Left ventricle myocardium superior (tissue), 1 donor: Measurements from ENCODE around the gene C17orf113. TPM values are rescaled to one million over a fixed set of nuclear protein-coding genes. Genes with fewer than 3 reads are reported as not detected.
A peak's percentile ranks its signal among the peaks of the same experiment; 100 is the strongest.
"Not testable (repeated sequence)": the region's sequence is repeated elsewhere in the genome, so short reads cannot be mapped to it uniquely, and the experiment has no call there.

ENCODE experiments used
- ATAC-seq: fragments of 200-7000 bp; cut with Tn5 transposase; one replicate; pipeline ENCODE4 v1.9.1; 2020; ENCODE audit warnings: mild to moderate bottlenecking, moderate library complexity
- DNase-seq: peaks from one replicate; pipeline ENCODE4 v3.0.0-alpha.2; 2020
- intact Hi-C: fragments of 100-400 bp; cut with micrococcal nuclease; formaldehyde crosslinking; loops from one replicate; pipeline ENCODE4 v1.11.0; 2022
- total RNA-seq: library from RNA; stranded (reverse); fragmentation: NEBNext Ultra II Directional; extraction: Animal tissue kit (Norgen Biotek cat#: 25700); gene quantifications from one replicate; pipeline ENCODE4 v1.2.1, GENCODE V29; 2021
- donor health status: DM: no; HTN: yes; CAD: no; lungs with severe emphysema.

The C17orf113 gene
- total RNA-seq, 1 donor from 2014 or later = 0.52 TPM

DNA sequence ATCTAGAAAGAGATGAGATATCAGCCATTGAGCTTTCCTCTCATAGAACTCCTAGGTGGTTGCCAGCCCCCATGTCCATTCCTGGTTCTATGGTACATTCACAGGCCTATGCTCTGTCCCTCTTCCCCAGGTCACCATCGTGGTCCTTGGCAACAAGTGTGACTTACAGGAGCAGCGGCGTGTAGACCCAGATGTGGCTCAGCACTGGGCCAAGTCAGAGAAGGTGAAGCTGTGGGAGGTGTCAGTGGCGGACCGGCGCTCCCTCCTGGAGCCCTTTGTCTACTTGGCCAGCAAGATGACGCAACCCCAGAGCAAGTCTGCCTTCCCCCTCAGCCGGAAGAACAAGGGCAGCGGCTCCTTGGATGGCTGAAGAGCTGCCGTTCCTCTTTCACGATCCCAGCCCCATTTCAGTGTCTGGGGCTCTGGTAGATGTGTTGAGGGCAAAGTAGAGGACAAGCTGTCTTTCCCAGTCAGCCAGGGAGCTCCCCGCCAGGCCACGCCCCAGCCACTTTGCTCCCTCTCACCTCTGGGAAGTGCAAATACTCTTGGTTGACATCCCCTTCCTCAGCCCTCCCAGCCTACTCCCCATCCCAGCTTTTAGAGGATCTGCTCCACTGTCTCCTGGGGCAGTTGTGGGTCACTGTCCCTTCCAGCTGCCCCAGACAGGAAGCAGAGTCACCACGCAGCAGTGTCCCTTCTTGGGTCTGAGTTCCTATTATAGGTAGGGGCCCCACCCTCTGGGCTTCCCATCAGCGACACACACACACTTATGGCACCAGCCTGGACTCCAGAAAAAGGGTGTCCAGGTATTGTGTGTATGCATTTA is 26.7 kb downstream of the C17orf113 start:
- DNase-seq (peak; percentile 55), ATAC-seq (no peak)
- intact Hi-C loops = no loop called here

DNA sequence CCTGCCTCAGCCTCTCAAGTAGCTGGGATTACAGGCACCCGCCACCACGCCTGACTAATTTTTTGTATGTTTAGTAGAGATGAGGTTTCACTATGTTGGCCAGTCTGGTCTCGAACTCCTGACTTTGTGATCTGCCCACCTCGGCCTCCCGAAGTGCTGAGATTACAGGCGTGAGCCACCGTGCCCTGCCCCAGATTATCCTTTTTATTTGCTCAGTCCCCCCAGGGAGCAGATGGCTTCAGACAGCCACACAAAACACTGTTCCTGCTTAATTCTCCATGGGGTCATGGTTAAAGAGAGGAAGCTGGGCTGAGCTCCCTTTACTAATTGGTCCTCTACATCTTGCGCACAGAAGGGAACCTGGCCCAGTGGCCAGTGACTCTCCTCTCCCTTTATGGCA is 29.6 kb downstream of the C17orf113 start:
- intact Hi-C loops, ATAC-seq, DNase-seq: not testable (repeated sequence)

- peak; percentile 96 for DNase-seq
- peak; percentile 79 for ATAC-seq
- intact Hi-C loops = no loop called here
Measured at GRCh38 chr17:42019509-42020404, 30.6 kb downstream of the C17orf113 start, which contains the start of gene NKIRAS2. TSS of gene NKIRAS2 (plus strand) at chr17:42020090. CDS start at chr17:42021578, 1,488 bp downstream.

DNA sequence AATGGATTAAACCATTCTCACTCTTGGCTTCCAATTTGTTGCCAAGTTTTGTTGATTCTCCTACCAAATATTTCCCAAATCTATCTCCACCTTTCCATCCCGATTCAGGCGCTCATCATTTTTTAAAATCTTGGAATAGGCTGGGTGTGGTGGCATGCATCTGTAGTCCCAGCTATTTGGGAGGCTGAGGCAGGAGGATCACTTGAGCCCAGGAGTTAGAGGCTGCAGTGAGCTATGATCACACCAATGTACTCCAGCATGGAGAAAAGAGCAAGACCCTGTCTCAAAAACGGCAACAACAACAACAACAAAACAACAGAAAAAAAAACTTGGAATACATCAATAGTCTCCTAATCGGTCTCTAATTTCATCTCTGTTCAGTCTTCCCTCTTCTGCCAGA is 31.4 kb downstream of the C17orf113 start:
- intact Hi-C loops = no loop called here
- DNase-seq (no peak), ATAC-seq (no peak)

GRCh38 chr17:42018339-42018738 is 32.1 kb downstream of the C17orf113 start:
- DNase-seq (no peak), ATAC-seq (no peak)
- intact Hi-C loops = no loop called here

- no peak for DNase-seq
- intact Hi-C loops = no loop called here
- no peak for ATAC-seq
Measured at GRCh38 chr17:42017866-42018200, 32.6 kb downstream of the C17orf113 start.

- intact Hi-C loops = no loop called here
- ATAC-seq (peak; percentile 95), DNase-seq (peak; percentile 96)
Measured at GRCh38 chr17:42016941-42017865, 33.2 kb downstream of the C17orf113 start, which contains the start of gene DNAJC7. TSS of gene DNAJC7 (minus strand) at chr17:42017439. CDS start at chr17:42017416, 23 bp downstream.

- intact Hi-C loops = no loop called here
- no peak for ATAC-seq
- DNase-seq = no peak
Measured at GRCh38 chr17:42016411-42016831, 34.0 kb downstream of the C17orf113 start.

DNA sequence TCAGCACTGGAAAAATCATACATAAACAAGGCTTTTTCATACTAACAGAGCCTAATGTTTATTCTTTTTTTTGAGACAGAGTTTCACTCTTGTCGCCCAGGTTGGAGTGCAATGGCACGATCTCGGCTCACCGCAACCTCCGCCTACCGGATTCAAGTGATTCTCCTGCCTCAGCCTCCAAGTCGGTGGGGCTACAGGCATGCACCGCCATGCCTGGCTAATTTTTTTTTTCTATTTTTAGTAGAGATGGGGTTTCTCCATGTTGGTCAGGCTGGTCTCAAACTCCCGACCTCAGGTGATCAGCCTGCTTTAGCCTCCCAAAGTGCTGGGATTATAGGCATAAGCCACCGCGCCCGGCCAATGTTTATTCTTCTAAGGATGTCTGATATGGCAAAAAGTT is 36.7 kb downstream of the C17orf113 start:
- ATAC-seq, intact Hi-C loops, DNase-seq: not testable (repeated sequence)

DNA sequence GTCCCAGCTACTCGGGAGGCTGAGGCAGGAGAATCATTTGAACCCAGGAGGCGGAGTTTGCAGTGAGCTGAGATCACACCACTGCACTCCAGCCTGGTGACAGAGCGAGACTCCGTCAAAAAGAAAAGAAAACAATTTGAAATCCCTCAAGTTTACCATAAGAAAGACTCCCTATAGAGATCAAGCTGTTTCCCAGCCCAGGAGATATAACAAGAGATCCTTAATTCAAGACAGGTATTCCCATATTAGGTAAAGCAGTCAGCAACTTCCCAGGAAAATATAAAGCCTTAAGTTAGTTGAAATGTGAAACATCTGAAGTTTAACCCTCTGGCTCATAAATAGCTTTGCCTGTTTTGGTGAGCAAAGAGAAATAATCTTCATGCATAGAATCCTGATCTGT is 38.0 kb downstream of the C17orf113 start:
- intact Hi-C loops, DNase-seq, ATAC-seq: not testable (repeated sequence)

DNA sequence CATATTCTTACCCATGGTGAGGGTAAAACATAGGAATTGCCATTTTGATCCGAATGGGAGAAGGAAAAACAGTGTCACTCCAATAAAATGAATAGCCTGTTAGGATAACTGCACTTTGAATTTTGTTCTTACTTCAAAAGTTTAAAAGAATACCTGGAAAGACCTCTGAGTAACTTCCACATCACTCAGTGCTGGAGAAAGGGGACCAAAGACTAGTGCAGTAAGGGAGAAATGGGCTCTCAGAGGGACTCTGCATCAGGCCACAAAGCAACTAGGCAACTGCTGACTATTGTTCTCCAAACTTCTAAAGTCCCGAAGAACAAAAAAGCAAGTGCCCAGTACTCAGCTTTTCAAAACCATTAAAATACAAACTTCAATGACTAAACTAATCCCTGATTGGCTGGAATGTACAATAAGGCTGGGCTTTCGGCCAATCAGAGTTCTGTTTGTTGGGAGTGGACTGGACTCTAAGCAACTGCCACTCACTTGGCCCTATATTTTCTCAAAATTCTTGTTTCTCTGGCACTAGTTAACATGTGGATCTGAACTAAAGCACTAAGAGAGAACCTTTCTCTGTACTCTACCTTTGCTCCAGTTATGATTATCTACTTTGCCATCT is 39.4 kb downstream of the C17orf113 start:
- intact Hi-C loops = no loop called here
- no peak for DNase-seq
- ATAC-seq = no peak

- intact Hi-C loops, DNase-seq: not testable (repeated sequence)
- ATAC-seq = peak; percentile 30
Measured at GRCh38 chr17:42010266-42010680, 40.1 kb downstream of the C17orf113 start.

GRCh38 chr17:42009170-42009569 is 41.2 kb downstream of the C17orf113 start:
- no peak for ATAC-seq
- DNase-seq = no peak
- intact Hi-C loops = no loop called here

DNA sequence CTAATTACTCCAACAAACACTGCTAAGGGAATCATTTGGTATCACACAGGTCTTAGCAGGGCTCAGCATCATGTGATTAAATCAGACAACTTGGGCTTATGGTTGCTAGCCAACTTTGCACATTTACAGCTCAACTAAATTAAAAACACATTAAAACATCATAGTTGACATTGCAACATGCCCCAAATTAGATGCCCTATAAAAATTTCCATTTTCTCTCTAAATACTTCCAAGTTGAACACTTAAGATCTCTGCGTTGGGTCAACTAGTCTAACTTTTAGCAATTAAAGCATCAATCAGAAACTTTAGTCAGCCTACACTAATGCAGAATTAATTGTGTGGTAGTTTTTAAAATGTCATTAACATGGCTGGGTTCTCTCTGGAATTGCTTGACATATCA is 45.2 kb downstream of the C17orf113 start:
- no peak for ATAC-seq
- intact Hi-C loops = no loop called here

GRCh38 chr17:42002792-42003301 is 47.6 kb downstream of the C17orf113 start:
- intact Hi-C loops = no loop called here
- no peak for ATAC-seq
- DNase-seq = no peak

More for the DNA sequence above, 45.2 kb downstream of the C17orf113 start:
- no peak for DNase-seq

- ATAC-seq (no peak), DNase-seq (no peak)
- intact Hi-C loops = no loop called here
Measured at GRCh38 chr17:42002175-42002791, 48.1 kb downstream of the C17orf113 start.

GRCh38 chr17:42001729-42002128 is 48.7 kb downstream of the C17orf113 start:
- DNase-seq = no peak
- intact Hi-C loops = no loop called here
- ATAC-seq = no peak
